NCI-H1930 (cell line): ENCODE measurements around the gene CCDC102B.

Experiments
- DNase-seq, 2 experiments: peaks; one replicate each; lab custom pipeline; 2025; lab: John Stamatoyannopoulos, UW

The CCDC102B gene

DNA sequence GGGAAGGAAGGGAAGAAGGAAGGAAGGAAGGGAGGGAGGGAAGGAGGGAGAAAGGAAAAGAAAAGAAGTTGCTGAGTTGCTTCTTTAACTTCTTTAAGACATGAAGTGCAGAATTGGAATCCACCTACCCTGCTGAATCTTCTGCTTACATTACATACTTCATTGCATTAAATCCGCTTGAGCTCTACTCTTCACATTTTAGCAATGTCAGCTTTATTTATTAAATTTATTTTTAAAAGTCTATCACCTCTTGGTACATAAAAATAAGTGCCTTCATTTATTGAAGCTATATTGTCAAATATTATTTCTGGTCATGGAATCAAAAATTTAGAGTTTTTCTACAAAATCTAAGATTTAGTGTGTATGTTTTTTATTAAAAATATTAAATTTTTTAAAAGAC, 284.6 kb downstream of the CCDC102B start:
- DNase-seq, result no peak

DNA sequence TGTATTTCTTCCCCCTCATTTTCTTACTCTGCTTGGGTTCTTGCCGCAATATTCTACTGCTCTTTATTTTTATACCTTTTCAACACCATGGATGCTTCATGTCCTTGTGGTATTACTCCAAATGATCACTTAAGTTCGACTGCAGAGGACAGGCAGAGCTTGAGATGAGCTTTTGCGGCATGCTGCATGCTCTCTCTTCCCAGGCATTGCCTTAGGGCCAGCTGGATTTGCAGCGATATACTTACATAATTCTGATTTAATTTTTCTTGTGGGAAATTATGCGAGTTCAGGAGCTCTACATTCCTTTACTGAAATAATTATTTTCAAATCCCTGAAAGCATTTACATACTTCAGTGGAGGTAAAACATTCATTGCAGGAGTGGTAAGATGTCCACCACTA, 288.1 kb downstream of the CCDC102B start:
- no peak for DNase-seq

DNA sequence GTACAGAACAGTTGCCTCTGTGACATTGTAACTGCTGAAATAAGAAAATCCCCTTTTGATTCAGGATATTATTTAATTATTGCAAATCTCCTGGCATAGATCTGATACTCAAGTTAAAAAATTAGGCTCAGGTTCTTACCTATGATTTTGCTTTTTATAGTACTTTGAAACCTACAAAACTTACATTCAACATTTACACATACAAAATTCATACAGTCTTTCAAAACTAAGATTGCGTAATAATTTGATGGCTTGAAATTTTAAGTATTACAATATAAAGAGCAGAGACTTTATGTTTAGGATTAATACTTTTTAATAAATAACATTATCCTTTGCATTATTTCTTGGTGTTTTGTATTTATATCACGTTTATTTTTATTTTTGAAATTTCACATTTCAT, 291.1 kb downstream of the CCDC102B start:
- DNase-seq, result no peak

DNA sequence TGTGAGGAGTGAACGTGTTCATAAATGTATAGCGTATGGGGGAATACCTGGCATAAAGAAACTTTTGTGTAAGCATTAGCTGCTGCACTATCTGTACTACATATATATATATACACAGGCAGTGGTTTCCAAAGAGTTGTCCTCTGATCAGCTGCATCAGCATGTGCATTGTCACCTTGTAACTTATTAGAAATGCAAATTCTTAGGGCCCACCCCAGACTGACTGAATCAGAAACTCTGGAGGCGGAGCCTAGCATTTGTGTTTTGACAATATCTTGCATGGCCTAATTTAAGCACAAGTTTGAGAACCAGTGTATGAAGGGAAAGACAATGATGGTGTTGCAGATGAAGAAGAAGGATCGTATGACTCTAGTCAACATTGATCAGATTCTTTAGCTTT, 299.5 kb downstream of the CCDC102B start:
- DNase-seq, result no peak

DNA sequence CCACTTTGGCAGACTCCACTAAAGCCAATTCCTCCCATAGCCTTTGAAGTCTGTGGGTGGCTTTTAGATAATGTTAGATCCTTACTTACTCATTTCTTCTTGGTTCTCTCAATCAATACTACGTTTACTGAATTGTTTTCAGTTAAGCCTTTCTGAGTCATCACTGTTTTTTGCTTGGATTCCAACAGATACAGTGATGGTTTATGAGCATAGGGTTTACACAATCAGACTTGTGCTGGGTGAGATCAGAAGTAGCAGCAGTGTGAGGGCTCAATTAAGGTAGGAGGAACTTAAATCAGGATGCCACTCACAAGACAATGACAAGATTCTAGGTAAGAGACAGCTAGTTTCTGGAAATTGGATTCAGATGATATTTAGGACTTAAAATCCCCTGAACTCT, 305.1 kb downstream of the CCDC102B start:
- no peak for DNase-seq
